ENCODE measurements around the gene TRAF1.

DNA sequence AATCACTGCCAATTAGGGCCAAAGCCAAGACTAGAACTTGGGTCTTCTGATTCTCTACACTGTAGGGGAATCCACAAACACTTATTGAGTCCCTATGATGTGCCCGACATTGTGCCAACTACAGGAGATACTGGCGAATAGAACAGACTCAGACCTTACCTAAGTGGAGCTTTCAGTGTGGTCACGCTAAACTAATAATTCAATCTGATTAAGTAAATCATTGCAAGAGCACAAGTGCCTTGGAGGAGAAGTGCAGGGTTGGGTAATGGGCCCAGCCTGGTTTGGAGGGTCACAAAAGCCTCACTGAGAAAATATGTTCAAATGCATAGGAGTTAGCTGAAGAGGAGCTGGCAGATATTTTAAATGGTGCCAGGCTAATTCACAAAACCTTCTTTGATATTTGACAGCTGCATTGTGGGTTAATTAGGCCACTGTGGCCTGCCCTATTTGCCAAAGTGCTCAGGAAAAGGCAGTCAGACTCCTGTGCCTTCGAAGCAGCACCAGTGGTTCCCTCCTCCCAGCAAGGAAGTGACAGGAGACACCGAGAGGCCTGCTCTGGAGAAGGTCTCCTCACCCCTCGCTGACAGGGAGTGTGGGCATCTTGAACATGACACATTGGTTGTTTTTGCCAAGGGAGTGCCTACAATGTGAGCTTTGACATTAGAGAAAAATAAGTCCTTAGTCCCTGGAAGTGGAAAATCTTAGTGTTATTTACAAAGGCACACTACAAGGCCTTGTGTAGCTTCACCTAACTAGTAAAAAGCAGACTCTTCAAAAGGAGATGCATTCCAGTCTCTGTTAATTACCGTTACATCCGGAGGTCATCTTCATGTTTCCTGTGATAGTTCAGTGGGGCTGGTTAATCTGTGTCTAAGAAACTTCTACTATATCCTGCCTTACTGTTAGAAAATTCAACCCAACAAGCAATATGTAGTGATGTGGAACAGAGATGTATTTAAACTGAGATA lies 24.1 kb upstream of the TRAF1 start:
- TF ChIP-seq GATA2 (IDR thresholded peaks at IDR 0.05; ENCODE audit: low read depth, low read length) (no peak), GATA3 (IDR thresholded peaks at IDR 0.05; ENCODE audit: low read depth, low read length) (no peak)
